SU-DHL-6 (cell line): Measurements from ENCODE around the gene ST3GAL3.

ENCODE experiments used
- H2AFZ ChIP-seq: fragments of 200-600 bp; sonication (generic); 2 replicates; pipeline ENCODE4 v1.6.1; 2014; ENCODE audit warnings: low read depth, mild to moderate bottlenecking, moderate library complexity, mixed read lengths, antibody characterized with exemption, low read length; ENCODE audit not compliant: severe bottlenecking
- H3F3A ChIP-seq: fragments of 200-600 bp; shearing (Covaris generic); 2 replicates; pipeline ENCODE4 v1.6.0; 2016; ENCODE audit warnings: antibody characterized with exemption, mild to moderate bottlenecking; ENCODE audit not compliant: insufficient read depth
- H3K27ac ChIP-seq: fragments of 200-600 bp; sonication (generic); 2 replicates; pipeline ENCODE4 v1.5.1; 2016; ENCODE audit warnings: low read depth, mild to moderate bottlenecking, low read length, moderate library complexity, mixed read lengths
- H3K27me3 ChIP-seq: fragments of 200-600 bp; sonication (generic), shearing (Covaris generic); 2 replicates; pipeline ENCODE4 v1.6.0; 2014; ENCODE audit warnings: mild to moderate bottlenecking, low read length
- H3K36me3 ChIP-seq: fragments of 200-600 bp; sonication (generic); 2 replicates; pipeline ENCODE4 v1.6.1; 2014; ENCODE audit warnings: mild to moderate bottlenecking, low read length, mixed read lengths
- H3K4me2 ChIP-seq: fragments of 300-600, 200-600 bp; shearing (Covaris generic), sonication (generic); 2 replicates; pipeline ENCODE4 v1.6.0; 2014; ENCODE audit warnings: low read length, low read depth, mild to moderate bottlenecking; ENCODE audit not compliant: poor library complexity, severe bottlenecking
- H3K4me3 ChIP-seq: fragments of 200-600 bp; sonication (generic); 2 replicates; pipeline ENCODE4 v1.5.1; 2014; ENCODE audit warnings: antibody characterized with exemption, low read length, mild to moderate bottlenecking, mixed read lengths; ENCODE audit not compliant: insufficient read depth, poor library complexity, severe bottlenecking
- H3K79me2 ChIP-seq: fragments of 200-600 bp; sonication (generic); 2 replicates; pipeline ENCODE4 v1.6.1; 2014; ENCODE audit warnings: mild to moderate bottlenecking, low read length, moderate library complexity; ENCODE audit not compliant: insufficient read depth
- H3K9ac ChIP-seq: fragments of 200-600 bp; sonication (generic); 2 replicates; pipeline ENCODE4 v1.7.0; 2014; ENCODE audit warnings: mild to moderate bottlenecking, low read length
- H3K9me2 ChIP-seq: fragments of 200-600 bp; sonication (generic); replicated peaks from 2 replicates; pipeline ENCODE4 v1.6.1; 2014; ENCODE audit warnings: low read length; ENCODE audit not compliant: insufficient read depth
- H3K9me3 ChIP-seq: fragments of 200-600 bp; sonication (generic); 2 replicates; pipeline ENCODE4 v1.6.1; 2014; ENCODE audit warnings: low read length, mixed read lengths; ENCODE audit not compliant: insufficient read depth
- H4K20me1 ChIP-seq: fragments of 200-600 bp; sonication (generic); 2 replicates; pipeline ENCODE4 v1.6.1; 2014; ENCODE audit warnings: low read depth, mild to moderate bottlenecking, antibody characterized with exemption, low read length, moderate library complexity, mixed read lengths
- CTCF ChIP-seq: fragments of 200-600 bp; sonication (generic); IDR thresholded peaks from one replicate; pipeline ENCODE4 v1.5.1; 2017; ENCODE audit warnings: antibody characterized with exemption, mild to moderate bottlenecking, low read length, moderate library complexity; ENCODE audit not compliant: insufficient read depth, poor library complexity, severe bottlenecking
- EZH2phosphoT487 ChIP-seq: fragments of 200-600 bp; sonication (generic), shearing (Covaris generic); conservative IDR thresholded peaks from 2 replicates; pipeline ENCODE4 v1.6.1; 2018; ENCODE audit warnings: mild to moderate bottlenecking, antibody characterized with exemption, low read length, moderate library complexity, mixed read lengths

ST3GAL3 gene

GRCh38 chr1:43753422-43753821, 46.1 kb downstream of the ST3GAL3 start:
- no peaks in the 10 kb centered on the region for H3K79me2 ChIP-seq
- H3K9me2 ChIP-seq, result no peaks in the 10 kb centered on the region
- TF ChIP-seq CTCF (no peak), EZH2phosphoT487 (no peak)
- no peaks in the 10 kb centered on the region for H3K9me3 ChIP-seq
- no peaks in the 10 kb centered on the region for H4K20me1 ChIP-seq
- no peak overlapping the region for H3K27ac ChIP-seq
- no peak overlapping the region for H3K4me3 ChIP-seq
- no peak overlapping the region for H3K4me2 ChIP-seq
- H3K36me3 ChIP-seq, result 0 out of 2 replicates have a peak, but pooled peaks cover 5% of the 10 kb centered on the region
- no peaks in the 10 kb centered on the region for H3K27me3 ChIP-seq
- no peak overlapping the region for H3K9ac ChIP-seq
- no peak overlapping the region for H2AFZ ChIP-seq
- no peaks in the 10 kb centered on the region for H3F3A ChIP-seq

- Histone ChIP-seq H4K20me1 (no peaks in the 10 kb centered on the region), H3K36me3 (no peaks in the 10 kb centered on the region), H3K9me2 (no peaks in the 10 kb centered on the region), H3K79me2 (no peaks in the 10 kb centered on the region), H3K4me3 (no peak overlapping the region), H3F3A (no peaks in the 10 kb centered on the region), H3K4me2 (no peak overlapping the region), H3K27me3 (no peaks in the 10 kb centered on the region), H3K9ac (no peak overlapping the region), H3K9me3 (no peaks in the 10 kb centered on the region), H3K27ac (no peak overlapping the region), H2AFZ (no peak overlapping the region)
- no peak for TF ChIP-seq EZH2phosphoT487
- no peak for TF ChIP-seq CTCF
Measured at GRCh38 chr1:43754892-43755291, 47.6 kb downstream of the ST3GAL3 start.

- Histone ChIP-seq H3K4me2 (no peak overlapping the region), H3F3A (peaks cover 4% of the 10 kb centered on the region; the same call in 1 of the 2 replicates), H3K27me3 (no peaks in the 10 kb centered on the region), H3K27ac (no peak overlapping the region), H3K9ac (no peak overlapping the region), H3K36me3 (no peaks in the 10 kb centered on the region), H3K4me3 (no peak overlapping the region), H2AFZ (no peak overlapping the region), H3K79me2 (no peaks in the 10 kb centered on the region), H3K9me2 (no peaks in the 10 kb centered on the region), H3K9me3 (no peaks in the 10 kb centered on the region), H4K20me1 (no peaks in the 10 kb centered on the region)
- TF ChIP-seq CTCF (no peak), EZH2phosphoT487 (no peak)
Measured at GRCh38 chr1:43757343-43758053, 50.2 kb downstream of the ST3GAL3 start.
